Heart right ventricle (tissue), 16 donors: ENCODE data around the gene FEM1C. TPM values are rescaled to one million over a fixed set of nuclear protein-coding genes. Genes with fewer than 3 reads are reported as not detected.
A peak's percentile ranks its signal among the peaks of the same experiment; 100 is the strongest.
"Not testable (repeated sequence)": the region's sequence is repeated elsewhere in the genome, so short reads cannot be mapped to it uniquely, and the experiment has no call there.

ENCODE experiments used
- ATAC-seq, 8 donors: fragments of 200-7000 bp; cut with Tn5 transposase; one replicate each; pipeline ENCODE4 v1.9.1; 2020; ENCODE audit warnings: mild to moderate bottlenecking in 8 of 8, moderate library complexity in 8 of 8, moderate number of reproducible peaks in 1 of 8
- DNase-seq, 2 donors: peaks; one replicate each; pipeline ENCODE4 v3.0.0-alpha.2; 2020
- H3K27ac ChIP-seq, 10 donors: fragments of 200-600 bp; sonication (generic) in 2 of 10; one replicate each; pipeline versions ENCODE4 v1.5.0 to v1.8.0; 2020 to 2022; ENCODE audit warnings: mild to moderate bottlenecking in 3 of 10
- H3K27me3 ChIP-seq, 7 donors: fragments of 200-600 bp; one replicate each; pipeline ENCODE4 v1.8.0; 2021 to 2022; ENCODE audit warnings: mild to moderate bottlenecking in 2 of 7
- H3K36me3 ChIP-seq, 9 donors: fragments of 200-600 bp; sonication (generic) in 1 of 9; one replicate each; pipeline versions ENCODE4 v1.5.0 to v1.8.0; 2020 to 2022; ENCODE audit warnings: mild to moderate bottlenecking in 2 of 9
- H3K4me1 ChIP-seq, 9 donors: fragments of 200-600 bp; sonication (generic) in 1 of 9; one replicate each; pipeline versions ENCODE4 v1.5.0 to v1.8.0; 2020 to 2022; ENCODE audit warnings: mild to moderate bottlenecking in 4 of 9
- H3K4me3 ChIP-seq, 10 donors: fragments of 200-600 bp; sonication (generic) in 2 of 10; one replicate each; pipeline versions ENCODE4 v1.5.0 to v1.8.0; 2020 to 2022; ENCODE audit warnings: mild to moderate bottlenecking in 7 of 10, moderate library complexity in 2 of 10
- H3K9me3 ChIP-seq, 11 donors: fragments of 200-600 bp in 10 of 11; sonication (generic) in 2 of 11; one replicate each; pipeline versions ENCODE4 v1.5.0 to v1.8.0; 2013 to 2022; ENCODE audit warnings: mild to moderate bottlenecking in 2 of 11, control low read depth in 1 of 11, moderate library complexity in 1 of 11
- CTCF ChIP-seq, 9 donors: fragments of 200-600 bp; sonication (generic) in 2 of 9; IDR thresholded peaks; one replicate each; pipeline versions ENCODE4 v1.5.0 to v1.8.0; 2021 to 2022; ENCODE audit warnings: antibody characterized with exemption in 9 of 9, mild to moderate bottlenecking in 5 of 9, moderate library complexity in 1 of 9
- WGBS, 2 donors: extraction: QIAGEN DNeasy Blood & Tissue Kit; methylation state at CpG; one replicate each; pipeline ENCODE4 v1.1.7; 2013; ENCODE audit warnings: inconsistent platforms in 1 of 2; 5-methylcytosine and 5-hydroxymethylcytosine counted together
- intact Hi-C, 10 donors: fragments of 100-400 bp; cut with DNase I; formaldehyde crosslinking; loops; one replicate each; pipeline versions ENCODE4 v1.11.1 to v1.14.2; 2022
- polyA plus RNA-seq, 2 donors: library from polyadenylated mRNA; stranded (reverse); fragments of 200-250 nt; gene quantifications; one replicate each; pipeline ENCODE4 v1.2.3, GENCODE V29; 2013
- total RNA-seq, 10 donors: library from RNA; stranded (reverse); fragmentation: NEBNext Ultra II Directional in 3 of 10; extraction: Animal tissue kit (Norgen Biotek cat#: 25700) in 3 of 10; gene quantifications; one replicate each; pipeline versions ENCODE4 v1.2.1 to v1.2.4, GENCODE V29; 2021 to 2023
- donor health status: Arrhythmogenic right ventricular cardiomyopathy.
- donor health status: ischemic (EF 13 %, LVEDD 7.1; RV severe dilation, severe dysfunction).
- donor health status: healthy with polysubstance abuse.
- donor health status: DM: no; HTN: yes; CAD: no.
- donor health status: DM: no; HTN: no; CAD: no.
- donor health status: ischemic (EF 25% LVEDD 6.9; RV normal size, moderate dysfunction).
- donor health status: ischemic (EF 25% LVEDD 5.7; RV mildly dilated, moderate dysfunction).
- donor health status: healthy.
- donor health status: DM: yes; HTN: yes; CAD: no.
- donor health status: Ischemic cardiomyopathy.
- donor health status: ischemic (EF 35%, LVEDD 5.7; RV mildly dilated, moderate dysfunction).
- donor health status: nonischemic (EF 11% LVEDD 7.7; RV severe dilation, severe dysfunction).
- donor health status: DM: yes; HTN: yes; CAD: no.
- donor health status: PGD.
- donor health status: ischemic (EF 29% LVEDD 5.4; RV normal size, mild dysfunction).
- donor health status: nonischemic (EF 23%, LVEDD 6.1; RV moderate dilation, normal function).

FEM1C gene
- total and polyA plus RNA-seq, 12 donors, result 17.8 to 72.2 (median 53.9) TPM

GRCh38 chr5:115484368-115484767 lies 60.2 kb downstream of the FEM1C start:
- H3K9me3 ChIP-seq, result no peaks in the 10 kb centered on the region
- H3K36me3 ChIP-seq, result no peaks in the 10 kb centered on the region
- ATAC-seq (peak in 2 of 8 donors; percentile 25 to 41), DNase-seq (no peak)
- intact Hi-C loops, result no loop called here
- peaks cover 0 to 11% (median 0%) of the 10 kb centered on the region in 9 donors for H3K4me1 ChIP-seq
- no peak for TF ChIP-seq CTCF (IDR thresholded peaks at IDR 0.05)
- no peaks in the 10 kb centered on the region for H3K27me3 ChIP-seq
- WGBS, 2 donors, result 75 to 86% methylated on average over 4 of the region's 4 CpGs
- no peak overlapping the region for H3K4me3 ChIP-seq
- H3K27ac ChIP-seq, result peak overlapping the region in 1 of 10 donors; percentile 45

- H3K9me3 ChIP-seq, result no peaks in the 10 kb centered on the region
- no peak for TF ChIP-seq CTCF (IDR thresholded peaks at IDR 0.05)
- peaks cover 0 to 11% (median 0%) of the 10 kb centered on the region in 9 donors for H3K4me1 ChIP-seq
- no peak overlapping the region for H3K4me3 ChIP-seq
- H3K27ac ChIP-seq, result no peak overlapping the region
- intact Hi-C loops, result no loop called here
- no peaks in the 10 kb centered on the region for H3K27me3 ChIP-seq
- H3K36me3 ChIP-seq, result no peaks in the 10 kb centered on the region
- no peak for ATAC-seq
- DNase-seq, result no peak
These were observed 63.7 kb downstream of the FEM1C start for GRCh38 chr5:115480900-115481299.

- H3K4me1 ChIP-seq, result peaks cover 0 to 14% (median 0%) of the 10 kb centered on the region in 9 donors
- WGBS, 2 donors, result 76 to 78% methylated on average over 4 of the region's 4 CpGs
- ATAC-seq (no peak), DNase-seq (no peak)
- no peaks in the 10 kb centered on the region for H3K27me3 ChIP-seq
- TF ChIP-seq CTCF (IDR thresholded peaks at IDR 0.05), result no peak
- no peak overlapping the region for H3K27ac ChIP-seq
- H3K4me3 ChIP-seq, result no peak overlapping the region
- intact Hi-C loops, result no loop called here
- H3K36me3 ChIP-seq, result no peaks in the 10 kb centered on the region
- H3K9me3 ChIP-seq, result no peaks in the 10 kb centered on the region
These were observed 64.3 kb downstream of the FEM1C start for GRCh38 chr5:115480271-115480670.

- H3K4me3 ChIP-seq, ATAC-seq, H3K27ac ChIP-seq, intact Hi-C loops, DNase-seq, H3K9me3 ChIP-seq, H3K27me3 ChIP-seq, H3K36me3 ChIP-seq: not testable (repeated sequence)
- WGBS, 2 donors, result 77 to 82% methylated on average over 2 of the region's 2 CpGs
- H3K4me1 ChIP-seq, result peaks cover 0 to 14% (median 0%) of the 10 kb centered on the region in 9 donors
These were observed 65.3 kb downstream of the FEM1C start for GRCh38 chr5:115479166-115479873.

GRCh38 chr5:115478281-115478680 lies 66.3 kb downstream of the FEM1C start:
- 78 to 82% methylated on average over 2 of the region's 2 CpGs for WGBS, 2 donors
- TF ChIP-seq CTCF (IDR thresholded peaks at IDR 0.05), result no peak

More at GRCh38 chr5:115478281-115478680, 66.3 kb downstream of the FEM1C start:
- DNase-seq (no peak), ATAC-seq (no peak)
- H3K36me3 ChIP-seq, result no peaks in the 10 kb centered on the region
- no peaks in the 10 kb centered on the region for H3K9me3 ChIP-seq
- no peak overlapping the region for H3K4me3 ChIP-seq
- intact Hi-C loops, result no loop called here
- no peaks in the 10 kb centered on the region for H3K27me3 ChIP-seq
- peaks cover 0 to 6% (median 0%) of the 10 kb centered on the region in 9 donors for H3K4me1 ChIP-seq
- no peak overlapping the region for H3K27ac ChIP-seq
